K562 (cell line): ENCODE data around the gene AK4. TPM values are rescaled to one million over a fixed set of nuclear protein-coding genes. Genes with fewer than 3 reads are reported as not detected.

Experiments
- ATAC-seq: fragments of 200-7000 bp; cut with Tn5 transposase; 3 replicates; pipeline ENCODE4 v1.9.1; 2020; ENCODE audit warnings: moderate library complexity
- BruUV-seq: library from RNA; stranded (reverse); fragments of 400-500 nt; replicated peaks from 2 replicates; lab custom pipeline; 2021; lab: Mats Ljungman, UMichigan
- CTCF ChIA-PET: fragments of 300-600 bp; formaldehyde crosslinking; extraction: SDS; loops from one replicate; lab custom pipeline; 2021; ENCODE audit warnings: low intra/inter-chr PET ratio; lab: Yijun Ruan, JAX
- POLR2A ChIA-PET: fragments of 300-600, 350-650 bp; sonication (Branson Sonifier 250); formaldehyde crosslinking; extraction: SDS; loops from one replicate; lab custom pipeline; 2021; ENCODE audit warnings: antibody characterized with exemption, inconsistent platforms; lab: Yijun Ruan, JAX
- DNase-seq, 4 experiments: peaks; one replicate each; pipeline versions ENCODE4 v3.0.0 to v3.0.0-alpha.2; 2011 to 2018; ENCODE audit warnings: low spot score in 3 of 4, mixed read lengths in 3 of 4; ENCODE audit errors: extremely low read depth in 1 of 4
- FAIRE-seq: peaks from 2 replicates; lab custom pipeline; 2011; peaks lifted over from hg19 to GRCh38; lab: Jason Lieb, UNC
- H2AFZ ChIP-seq: 2 replicates; pipeline ENCODE4 v1.6.0; 2011; ENCODE audit warnings: low read depth, low read length, control low read depth, inconsistent platforms
- H3K27ac ChIP-seq: fragments of 200-600 bp; 3 replicates; pipeline ENCODE4 v1.8.0; 2011; ENCODE audit warnings: low read depth, mild to moderate bottlenecking, control low read depth, inconsistent platforms, low read length, moderate library complexity, mixed read lengths; ENCODE audit errors: extremely low read depth
- H3K27me3 ChIP-seq, 2 experiments: fragments of 300-600 bp in 1 of 2; 2 replicates in 1 of 2; 3 replicates in 1 of 2; pipeline versions ENCODE4 v1.6.0 to v1.8.0; 2011; ENCODE audit warnings: inconsistent platforms in 2 of 2, low read length in 2 of 2, mild to moderate bottlenecking in 1 of 2, mixed read lengths in 1 of 2, moderate library complexity in 1 of 2; ENCODE audit not compliant: control insufficient read depth in 2 of 2, insufficient read depth in 2 of 2
- H3K36me3 ChIP-seq: fragments of 300-600 bp; 3 replicates; pipeline ENCODE4 v1.8.0; 2011; ENCODE audit warnings: mild to moderate bottlenecking, low read length, inconsistent platforms; ENCODE audit not compliant: control insufficient read depth, insufficient read depth
- H3K4me1 ChIP-seq, 2 experiments: fragments of 200-600 bp in 1 of 2; replicated peaks in 1 of 2; 2 replicates in 1 of 2; 3 replicates in 1 of 2; pipeline versions ENCODE4 v1.5.1 to v1.8.0; 2011; ENCODE audit warnings: inconsistent platforms in 2 of 2, low read length in 2 of 2, mild to moderate bottlenecking in 1 of 2, mixed read lengths in 1 of 2, moderate library complexity in 1 of 2; ENCODE audit not compliant: control insufficient read depth in 2 of 2, insufficient read depth in 2 of 2
- H3K4me2 ChIP-seq: 2 replicates; pipeline ENCODE4 v1.6.1; 2011; ENCODE audit warnings: low read length, control low read depth, inconsistent platforms, mixed read lengths; ENCODE audit not compliant: insufficient read depth
- H3K4me3 ChIP-seq: fragments of 200-600 bp; sonication (generic), shearing (Covaris generic); 2 replicates; pipeline ENCODE4 v1.5.1; 2016; ENCODE audit warnings: control low read depth, inconsistent platforms
- H3K79me2 ChIP-seq: fragments of 200-600 bp; 3 replicates; pipeline ENCODE4 v1.8.0; 2011; ENCODE audit warnings: low read length, inconsistent platforms; ENCODE audit not compliant: control insufficient read depth, insufficient read depth
- H3K9ac ChIP-seq, 2 experiments: 2 replicates each; pipeline versions ENCODE4 v1.6.0 to v1.6.1; 2011; ENCODE audit warnings: low read depth in 2 of 2, low read length in 2 of 2, control low read depth in 1 of 2, inconsistent platforms in 1 of 2, mild to moderate bottlenecking in 1 of 2, mixed read lengths in 1 of 2; ENCODE audit not compliant: insufficient read depth in 1 of 2
- H3K9me1 ChIP-seq: one replicate; pipeline ENCODE4 v1.6.0; 2011; ENCODE audit warnings: inconsistent platforms, mild to moderate bottlenecking, low read length, moderate library complexity; ENCODE audit not compliant: control insufficient read depth, insufficient read depth
- H3K9me3 ChIP-seq: replicated peaks from 2 replicates; pipeline ENCODE4 v1.5.1; 2011; ENCODE audit warnings: low read depth, low read length, inconsistent platforms; ENCODE audit not compliant: control insufficient read depth, insufficient read depth
- H4K20me1 ChIP-seq: replicated peaks from 2 replicates; pipeline ENCODE4 v1.6.1; 2011; ENCODE audit warnings: low read length, inconsistent platforms, mixed read lengths; ENCODE audit not compliant: control insufficient read depth, insufficient read depth
- ARID1B ChIP-seq: fragments of 450-650 bp; IDR thresholded peaks from 2 replicates; pipeline ENCODE4 v1.6.1; 2016; ENCODE audit warnings: antibody characterized with exemption, mild to moderate bottlenecking, inconsistent platforms
- ARID3B ChIP-seq: fragments of 250-450 bp; sonication (Bioruptor Pico); IDR thresholded peaks from 2 replicates; pipeline ENCODE4 v1.4.0; 2020; ENCODE audit warnings: borderline replicate concordance
- BRD9 ChIP-seq: fragments of 450-650 bp; IDR thresholded peaks from 2 replicates; pipeline ENCODE4 v1.6.1; 2018; ENCODE audit warnings: low read depth; ENCODE audit not compliant: partially characterized antibody
- BRF2 ChIP-seq: IDR thresholded peaks from 3 replicates; pipeline ENCODE4 v1.6.1; 2011; ENCODE audit warnings: borderline replicate concordance, mild to moderate bottlenecking; ENCODE audit not compliant: insufficient read length, insufficient read depth
- ETV6 ChIP-seq, 3 experiments: fragments of 150-350 bp in 1 of 3; sonication (generic) in 1 of 3; formaldehyde crosslinking in 1 of 3; IDR thresholded peaks; 2 replicates each; pipeline versions ENCODE4 v1.6.1 to v1.8.0; 2014 to 2022; ENCODE audit warnings: borderline replicate concordance in 2 of 3, low read depth in 2 of 3, antibody characterized with exemption in 1 of 3, low read length in 1 of 3, mild to moderate bottlenecking in 1 of 3, missing genetic modification reagents in 1 of 3
- FOXJ3 ChIP-seq: sonication (generic); formaldehyde crosslinking; IDR thresholded peaks from 2 replicates; pipeline ENCODE4 v1.4.0; 2020; ENCODE audit warnings: mild to moderate bottlenecking, missing genetic modification reagents
- HNRNPK ChIP-seq: fragments of 200-400 bp; formaldehyde crosslinking; IDR thresholded peaks from one replicate; pipeline ENCODE4 v1.6.1; 2018; ENCODE audit warnings: mild to moderate bottlenecking, low read depth, low read length; ENCODE audit not compliant: poor library complexity, severe bottlenecking
- HOMEZ ChIP-seq: fragments of 250-450 bp; sonication (Bioruptor Pico); IDR thresholded peaks from 2 replicates; pipeline ENCODE4 v1.4.0; 2020; ENCODE audit warnings: mild to moderate bottlenecking, moderate library complexity
- MLLT1 ChIP-seq, 2 experiments: fragments of 450-650 bp; IDR thresholded peaks; 2 replicates each; pipeline ENCODE4 v1.6.1; 2016
- PCBP1 ChIP-seq: fragments of 200-400 bp; formaldehyde crosslinking; IDR thresholded peaks from 2 replicates; pipeline ENCODE4 v1.6.1; 2018; ENCODE audit warnings: mild to moderate bottlenecking, low read depth, low read length; ENCODE audit not compliant: poor library complexity, severe bottlenecking
- SAFB ChIP-seq: fragments of 200-400 bp; formaldehyde crosslinking; IDR thresholded peaks from 2 replicates; pipeline ENCODE4 v1.6.1; 2017; ENCODE audit warnings: low read depth, low read length, borderline replicate concordance
- SIN3B ChIP-seq: fragments of 450-650 bp; IDR thresholded peaks from 2 replicates; pipeline ENCODE4 v1.6.1; 2017; ENCODE audit warnings: low read depth, mild to moderate bottlenecking, moderate library complexity
- TGIF2 ChIP-seq: sonication (generic); formaldehyde crosslinking; IDR thresholded peaks from 2 replicates; pipeline ENCODE4 v1.8.1; 2022; ENCODE audit warnings: mild to moderate bottlenecking, missing genetic modification reagents, moderate library complexity
- TSC22D4 ChIP-seq: fragments of 450-650 bp; IDR thresholded peaks from 2 replicates; pipeline ENCODE4 v1.6.1; 2016; ENCODE audit warnings: missing genetic modification characterization, missing biosample characterization, control low read depth
- WGBS: fragments of 100-300 bp; shearing (Covaris generic); methylation state at CpG from one replicate; pipeline ENCODE4 v1.1.6; 2016; ENCODE audit warnings: low coverage, mixed read lengths; ENCODE audit not compliant: insufficient coverage; ENCODE audit errors: missing lambda C conversion rate; 5-methylcytosine and 5-hydroxymethylcytosine counted together
- in situ Hi-C: fragments of 300-500 bp; cut with MboI; formaldehyde crosslinking; loops from 4 replicates; pipeline ENCODE4 v1.15.0; 2018; ENCODE audit warnings: inconsistent platforms, mixed read lengths
- intact Hi-C: fragments of 100-400 bp; cut with micrococcal nuclease; formaldehyde crosslinking; loops from 2 replicates; pipeline ENCODE4 v1.14.2; 2022
- polyA plus RNA-seq, 8 experiments: library from polyadenylated mRNA; depleted of rRNA in 4 of 8; stranded (reverse) in 5 of 8; unstranded in 3 of 8; fragments of >200 nt; fragmentation: Nextera tagmentation in 2 of 8; fragmentation: Illumina TruSeq in 1 of 8; extraction: Ambion mirVana in 2 of 8; extraction: Trizol in 1 of 8; gene quantifications; 2 replicates each; pipeline versions ENCODE4 v1.2.1 to v1.2.3, GENCODE V29; 2011 to 2014; ENCODE audit warnings: inconsistent platforms in 1 of 8, missing spikeins in 1 of 8
- total RNA-seq, 7 experiments: library from RNA; depleted of rRNA in 6 of 7; stranded (reverse); fragments of >200 nt in 6 of 7; fragmentation: Illumina TruSeq in 2 of 7; extraction: Trizol in 2 of 7; gene quantifications; 2 replicates each; pipeline versions ENCODE4 v1.2.1 to v1.2.3, GENCODE V29; 2011 to 2021; ENCODE audit warnings: low replicate concordance in 1 of 7

The AK4 gene
- total and polyA plus RNA-seq, 9 of the 15 experiments (the other 6 are each of a cell fraction or from before 2014, with no cell fraction given) = 10.4 to 96.6 (median 21.5) TPM

GRCh38 chr1:65206836-65207235 is 58.8 kb downstream of the AK4 start:
- intact Hi-C loops (loop anchor here (5.0 kb wide), 1 partner anchor 60 kb away; the partner anchor contains the start of gene AK4), in situ Hi-C loops (loop anchor here (25.0 kb wide), 1 partner anchor 730 kb away; no protein-coding TSS in a partner anchor)
- TF ChIP-seq BRD9 (no peak), ARID1B (no peak), BRF2 (no peak), SAFB (no peak), HNRNPK (no peak), ARID3B (no peak), SIN3B (no peak), PCBP1 (no peak), TGIF2 (CRISPR knock-in tag) (no peak), MLLT1 (IDR thresholded peaks at IDR 0.05) (no peak), ETV6 (IDR thresholded peaks at IDR 0.05; ENCODE audit: borderline replicate concordance in 1 of 2, low read depth in 2 of 2, low read length in 1 of 2) (no peak), ETV6 (CRISPR knock-in tag; IDR thresholded peaks at IDR 0.05; ENCODE audit: borderline replicate concordance) (no peak), TSC22D4 (no peak), FOXJ3 (no peak), HOMEZ (CRISPR knock-in tag) (no peak)
- H2AFZ ChIP-seq = no peak overlapping the region
- no TSS peak for BruUV-seq
- no peak for FAIRE-seq
- DNase-seq = no peak
- peaks cover 4 to 5% of the 10 kb centered on the region in 2 experiments; a peak in 3 of 5 replicates for H3K4me1 ChIP-seq
- H3K27ac ChIP-seq = no peak overlapping the region
- 82% methylated on average over 2 of the region's 2 CpGs for WGBS
- no peak for ATAC-seq
- H3K4me3 ChIP-seq = no peak overlapping the region
- H3K27me3 ChIP-seq = no peaks in the 10 kb centered on the region
- ChIA-PET CTCF (no interaction called here), POLR2A (interaction anchor here (1.2 kb wide), 1 partner anchor 28 kb away, joined by 5 read pairs; no protein-coding TSS in a partner anchor)
- H3K9me3 ChIP-seq = no peaks in the 10 kb centered on the region
- H3K9me1 ChIP-seq = no peaks in the 10 kb centered on the region
- no peak overlapping the region for H3K4me2 ChIP-seq
- H3K36me3 ChIP-seq = no peaks in the 10 kb centered on the region; the same call in 2 of the 3 replicates
- H4K20me1 ChIP-seq = no peaks in the 10 kb centered on the region
- no peak overlapping the region for H3K9ac ChIP-seq
- no peaks in the 10 kb centered on the region for H3K79me2 ChIP-seq
